RWPE1 (cell line): ENCODE data around the gene ITPK1.

ENCODE experiments used
- CTCF ChIA-PET: fragments of 350-600 bp; sonication (Branson Sonifier 250); formaldehyde crosslinking; extraction: SDS; loops from one replicate; lab custom pipeline; 2021; lab: Yijun Ruan, JAX
- POLR2A ChIA-PET: fragments of 400-600 bp; formaldehyde crosslinking; extraction: SDS; loops from one replicate; lab custom pipeline; 2020; ENCODE audit warnings: antibody characterized with exemption; ENCODE audit not compliant: low non-redundant PET; lab: Yijun Ruan, JAX
- DNase-seq: peaks from one replicate; pipeline ENCODE4 v3.0.0; 2012; ENCODE audit warnings: low spot score
- H3K27ac ChIP-seq: fragments of 450-650 bp; 2 replicates; pipeline ENCODE4 v1.5.1; 2017
- TF ChIP-seq, protein P1 (sequence below): fragments of 450-650 bp; conservative IDR thresholded peaks from 2 replicates; pipeline ENCODE4 v1.5.1; 2017; ENCODE audit warnings: low read depth, mild to moderate bottlenecking

The ITPK1 gene

DNA sequence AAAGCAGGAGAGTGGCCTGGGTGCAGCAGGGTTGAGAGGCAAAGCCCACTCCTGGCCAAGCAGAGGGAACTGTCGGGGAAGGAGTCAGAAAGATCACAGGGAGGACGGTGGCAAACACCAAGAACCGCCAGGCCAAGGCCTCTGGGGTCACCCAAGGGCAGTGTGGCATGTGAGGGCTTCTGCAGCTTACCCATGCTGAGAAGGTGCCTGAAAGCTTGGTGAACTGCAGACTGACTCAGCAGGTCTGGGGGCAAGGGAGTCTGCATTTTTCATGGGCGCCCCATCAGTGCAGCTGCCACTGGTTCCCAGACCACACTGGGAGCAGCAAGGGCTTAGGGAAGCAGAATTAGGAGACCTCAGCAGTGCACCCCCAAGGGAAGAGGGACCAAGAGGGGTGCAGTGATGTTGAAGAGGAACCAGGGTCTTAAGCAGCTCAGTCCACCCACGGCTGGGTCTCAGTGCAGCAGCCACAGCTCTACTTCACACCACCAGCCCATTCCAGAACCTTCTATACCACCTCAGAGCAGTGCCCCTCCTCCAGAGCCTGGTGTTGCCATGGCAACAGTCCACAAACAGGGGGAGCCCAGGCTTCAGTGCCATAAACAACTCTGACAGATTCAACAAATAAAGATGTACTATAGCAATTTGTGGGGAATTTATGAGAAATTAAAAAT, 59.4 kb downstream of the ITPK1 start:
- CTCF ChIA-PET = interaction anchor here (0.6 kb wide), 1 partner anchor 19 kb away, joined by 3 read pairs; no protein-coding TSS in a partner anchor
- POLR2A ChIA-PET = no interaction called here
- TF ChIP-seq, protein P1, sequence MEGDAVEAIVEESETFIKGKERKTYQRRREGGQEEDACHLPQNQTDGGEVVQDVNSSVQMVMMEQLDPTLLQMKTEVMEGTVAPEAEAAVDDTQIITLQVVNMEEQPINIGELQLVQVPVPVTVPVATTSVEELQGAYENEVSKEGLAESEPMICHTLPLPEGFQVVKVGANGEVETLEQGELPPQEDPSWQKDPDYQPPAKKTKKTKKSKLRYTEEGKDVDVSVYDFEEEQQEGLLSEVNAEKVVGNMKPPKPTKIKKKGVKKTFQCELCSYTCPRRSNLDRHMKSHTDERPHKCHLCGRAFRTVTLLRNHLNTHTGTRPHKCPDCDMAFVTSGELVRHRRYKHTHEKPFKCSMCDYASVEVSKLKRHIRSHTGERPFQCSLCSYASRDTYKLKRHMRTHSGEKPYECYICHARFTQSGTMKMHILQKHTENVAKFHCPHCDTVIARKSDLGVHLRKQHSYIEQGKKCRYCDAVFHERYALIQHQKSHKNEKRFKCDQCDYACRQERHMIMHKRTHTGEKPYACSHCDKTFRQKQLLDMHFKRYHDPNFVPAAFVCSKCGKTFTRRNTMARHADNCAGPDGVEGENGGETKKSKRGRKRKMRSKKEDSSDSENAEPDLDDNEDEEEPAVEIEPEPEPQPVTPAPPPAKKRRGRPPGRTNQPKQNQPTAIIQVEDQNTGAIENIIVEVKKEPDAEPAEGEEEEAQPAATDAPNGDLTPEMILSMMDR = no peak
- H3K27ac ChIP-seq = peak overlapping the region; percentile 59
- DNase-seq = no peak

DNA sequence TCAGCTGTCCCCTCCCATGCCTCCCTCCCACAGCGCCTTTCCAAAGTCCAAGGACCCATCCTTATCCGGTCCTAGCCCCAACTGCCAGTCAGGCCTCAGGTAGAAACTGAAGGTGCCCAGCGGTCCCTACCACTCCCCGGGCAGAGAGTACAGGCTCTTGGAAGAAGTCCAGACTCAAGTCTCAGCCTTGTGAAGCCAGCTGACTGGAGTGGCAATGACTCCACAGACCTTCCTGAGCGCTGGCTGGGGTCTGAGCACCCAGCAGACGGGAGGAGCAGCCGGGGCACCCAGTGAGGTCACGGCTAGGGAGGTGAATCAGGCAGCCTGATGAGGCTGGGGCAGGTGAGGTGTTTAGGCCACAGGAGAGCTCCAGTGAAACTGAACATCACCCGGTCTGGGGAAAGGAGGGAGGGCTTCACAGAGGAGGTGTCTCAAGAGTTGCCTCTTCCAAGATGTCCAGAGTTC, 60.0 kb downstream of the ITPK1 start:
- POLR2A ChIA-PET = no interaction called here
- TF ChIP-seq, protein P1 = no peak
- DNase-seq = no peak
- CTCF ChIA-PET = no interaction called here
- H3K27ac ChIP-seq = peak overlapping the region; percentile 59

DNA sequence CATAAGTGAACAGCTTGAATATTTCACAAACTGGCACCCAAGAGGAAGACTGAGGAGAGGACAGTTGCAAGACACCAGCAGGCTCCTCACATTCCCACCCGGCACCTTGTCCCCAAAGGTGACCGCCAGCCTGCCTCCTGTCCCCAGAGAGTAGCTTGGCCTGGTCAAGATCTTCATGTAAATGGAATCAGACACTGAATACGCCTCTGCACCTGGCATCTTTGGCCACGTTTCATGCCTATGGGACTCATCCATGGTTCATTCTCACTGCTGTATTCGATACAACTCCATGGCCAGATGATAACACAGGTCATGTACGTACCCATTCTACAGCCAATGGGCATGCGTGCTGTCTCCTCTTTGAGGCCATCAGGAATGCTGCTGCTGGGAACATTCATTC, 60.8 kb downstream of the ITPK1 start:
- peak overlapping the region; percentile 59; the same call in 1 of the 2 replicates for H3K27ac ChIP-seq
- DNase-seq = no peak
- CTCF ChIA-PET = no interaction called here
- POLR2A ChIA-PET = no interaction called here
- TF ChIP-seq, protein P1 = no peak

DNA sequence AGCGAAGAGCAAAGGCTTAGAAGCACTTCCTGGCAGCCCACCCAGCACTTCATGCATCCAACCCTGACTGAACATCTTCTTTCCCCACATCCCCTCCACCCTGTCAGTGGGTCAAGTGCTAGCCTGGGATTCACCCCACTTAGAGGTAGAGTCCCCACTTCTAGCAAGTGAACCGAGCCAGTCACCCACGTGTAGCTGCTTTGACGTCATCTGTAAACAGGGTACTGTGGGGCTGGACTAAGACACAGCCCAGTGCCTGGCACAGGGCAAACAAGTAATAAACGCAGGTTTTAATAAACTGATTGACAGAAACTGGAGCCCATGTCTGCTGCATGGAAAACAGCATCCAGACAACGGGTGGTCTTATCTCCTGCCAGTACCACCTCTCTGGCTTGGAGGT, 61.7 kb downstream of the ITPK1 start:
- ChIA-PET CTCF (no interaction called here), POLR2A (no interaction called here)
- H3K27ac ChIP-seq = peak overlapping the region; percentile 6; the same call in 1 of the 2 replicates
- TF ChIP-seq, protein P1 = no peak
- no peak for DNase-seq

DNA sequence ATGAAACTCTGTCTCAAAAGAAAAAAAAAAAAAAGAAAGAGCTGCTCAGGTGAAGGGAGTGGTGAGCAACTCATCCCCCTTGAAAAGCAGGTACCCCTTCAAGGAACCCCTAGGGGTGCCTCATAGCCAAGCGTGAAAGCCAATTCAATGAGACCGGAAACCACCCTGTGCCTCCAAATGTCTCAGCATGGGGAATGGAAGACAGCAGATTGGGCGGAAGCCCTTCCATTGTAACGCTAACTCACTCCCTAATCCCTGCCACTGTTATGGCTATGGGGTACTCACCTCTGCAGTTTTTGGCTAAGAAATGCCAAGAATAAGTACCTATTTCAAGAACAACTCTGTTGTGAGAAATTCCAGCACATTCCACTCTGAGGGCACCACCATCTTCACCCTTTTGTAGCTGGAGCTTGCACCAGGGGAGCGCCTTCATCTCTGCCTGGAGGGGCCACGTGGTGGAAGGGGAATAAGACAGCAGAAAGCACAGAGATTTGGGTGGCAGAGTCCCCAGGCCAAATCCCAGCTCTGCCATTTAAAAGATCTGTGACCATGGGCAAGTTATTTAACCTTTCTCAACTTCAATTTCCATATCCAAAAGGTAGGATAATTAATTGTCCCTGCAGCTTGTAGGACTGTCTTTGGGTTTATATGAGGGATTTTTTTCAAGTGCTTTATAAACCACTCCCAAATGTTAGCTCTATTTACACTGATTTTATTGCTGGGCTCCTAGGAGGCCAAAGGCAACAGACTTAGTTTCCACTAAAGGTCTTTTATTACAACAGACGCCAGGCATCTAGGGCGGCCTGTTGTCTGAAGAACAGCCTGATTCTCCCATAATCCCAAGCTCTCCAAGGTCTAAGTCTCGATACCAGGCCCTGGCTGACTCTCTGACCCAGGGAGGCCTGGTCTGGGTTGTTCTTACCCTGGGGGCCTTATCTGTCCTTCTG, 63.9 kb downstream of the ITPK1 start:
- TF ChIP-seq, protein P1 = no peak

DNA sequence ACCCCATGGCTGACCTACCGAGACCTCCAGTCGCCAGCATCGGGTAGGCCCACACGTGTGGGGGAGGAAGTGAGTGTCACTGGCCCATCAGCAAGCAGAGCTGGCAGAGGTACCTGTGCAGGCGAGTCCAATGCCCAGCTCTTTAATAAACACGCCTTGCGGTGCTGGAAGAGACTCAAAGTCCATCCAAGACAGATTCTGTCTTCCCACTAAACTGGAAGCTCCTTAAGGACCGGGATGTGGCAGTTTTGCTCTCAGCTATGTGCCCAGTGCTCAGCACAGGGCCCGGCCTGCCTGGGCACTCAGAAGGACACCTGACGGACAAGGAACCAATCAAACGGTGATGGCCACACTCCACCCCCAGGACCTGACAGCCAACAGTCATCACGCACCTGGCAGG, 65.0 kb downstream of the ITPK1 start:
- H3K27ac ChIP-seq = peak overlapping the region; percentile 68
- TF ChIP-seq, protein P1 = no peak
- no peak for DNase-seq
- POLR2A ChIA-PET = no interaction called here
- CTCF ChIA-PET = interaction anchor here (0.6 kb wide), 1 partner anchor 12 kb away, joined by 3 read pairs; no protein-coding TSS in a partner anchor

More for the DNA sequence above, 63.9 kb downstream of the ITPK1 start:
- H3K27ac ChIP-seq = peak overlapping the region; percentile 68
- no peak for DNase-seq
- ChIA-PET POLR2A (no interaction called here), CTCF (interaction anchor here (0.6 kb wide), 1 partner anchor 119 kb away, joined by 12 read pairs; no protein-coding TSS in a partner anchor)
